HepG2 (cell line): ENCODE results near the gene SRD5A3. TPM values are rescaled to one million over a fixed set of nuclear protein-coding genes. Genes with fewer than 3 reads are reported as not detected.

Experiments used
- ATF7-NPFF ChIP-seq: sonication (generic); formaldehyde crosslinking; IDR thresholded peaks from 2 replicates; pipeline ENCODE4 v1.8.1; 2023; ENCODE audit warnings: mild to moderate bottlenecking, low read depth, missing genetic modification reagents, moderate library complexity
- CBFB ChIP-seq: sonication (generic); formaldehyde crosslinking; IDR thresholded peaks from 2 replicates; pipeline ENCODE4 v1.4.0; 2020; ENCODE audit warnings: missing genetic modification reagents
- CEBPG ChIP-seq: IDR thresholded peaks from 2 replicates; pipeline ENCODE4 v1.6.1; 2016
- DPF2 ChIP-seq: sonication (generic); formaldehyde crosslinking; IDR thresholded peaks from 2 replicates; pipeline ENCODE4 v1.4.0; 2020; ENCODE audit warnings: mild to moderate bottlenecking, low read depth, missing genetic modification reagents, borderline replicate concordance
- ETV5 ChIP-seq: IDR thresholded peaks from 2 replicates; pipeline ENCODE4 v1.6.1; 2018; ENCODE audit warnings: missing biosample characterization, missing genetic modification reagents, inconsistent platforms, borderline replicate concordance
- FOXP1 ChIP-seq, 2 experiments: fragments of 450-650 bp in 1 of 2; IDR thresholded peaks; 2 replicates each; pipeline ENCODE4 v1.6.1; 2017 to 2018; ENCODE audit warnings: antibody characterized with exemption in 1 of 2
- FOXP4 ChIP-seq: sonication (generic); formaldehyde crosslinking; IDR thresholded peaks from 2 replicates; pipeline ENCODE4 v1.4.0; 2020; ENCODE audit warnings: missing genetic modification reagents
- GATAD2A ChIP-seq: IDR thresholded peaks from 2 replicates; pipeline ENCODE4 v1.6.1; 2016
- GMEB2 ChIP-seq: IDR thresholded peaks from 2 replicates; pipeline ENCODE4 v1.6.1; 2016; ENCODE audit warnings: missing biosample characterization, missing genetic modification reagents, low read depth
- GTF2F1 ChIP-seq: fragments of 150-350 bp; IDR thresholded peaks from 2 replicates; pipeline ENCODE4 v1.6.1; 2014; ENCODE audit warnings: low read length
- HCFC1 ChIP-seq: fragments of 150-350 bp; IDR thresholded peaks from 2 replicates; pipeline ENCODE4 v1.6.1; 2014; ENCODE audit warnings: low read depth, low read length
- ISL2 ChIP-seq: sonication (generic); formaldehyde crosslinking; IDR thresholded peaks from 2 replicates; pipeline ENCODE4 v1.5.0; 2020; ENCODE audit warnings: missing genetic modification reagents
- KAT2B ChIP-seq: fragments of 150-350 bp; IDR thresholded peaks from 2 replicates; pipeline ENCODE4 v1.6.1; 2014; ENCODE audit warnings: low read depth, low read length, borderline replicate concordance
- MED8 ChIP-seq: sonication (generic); formaldehyde crosslinking; IDR thresholded peaks from 2 replicates; pipeline ENCODE4 v1.8.1; 2023; ENCODE audit warnings: mild to moderate bottlenecking, missing genetic modification reagents; ENCODE audit not compliant: insufficient replicate concordance
- RARG ChIP-seq: sonication (generic); formaldehyde crosslinking; IDR thresholded peaks from 2 replicates; pipeline ENCODE4 v1.4.0; 2020; ENCODE audit warnings: low read depth, mild to moderate bottlenecking, missing genetic modification reagents
- SIX1 ChIP-seq: sonication (generic); formaldehyde crosslinking; IDR thresholded peaks from 2 replicates; pipeline ENCODE4 v1.4.0; 2020; ENCODE audit warnings: missing genetic modification reagents, borderline replicate concordance
- TGIF2 ChIP-seq: IDR thresholded peaks from 2 replicates; pipeline ENCODE4 v1.6.1; 2016; ENCODE audit warnings: control low read depth, missing compliant biosample characterization
- ZBTB1 ChIP-seq: sonication (generic); formaldehyde crosslinking; IDR thresholded peaks from 2 replicates; pipeline ENCODE4 v1.4.0; 2020; ENCODE audit warnings: missing genetic modification reagents, borderline replicate concordance
- ZFP36L2 ChIP-seq: sonication (generic); formaldehyde crosslinking; IDR thresholded peaks from 2 replicates; pipeline ENCODE4 v1.4.0; 2020; ENCODE audit warnings: missing genetic modification reagents
- ZMAT5 ChIP-seq: sonication (generic); formaldehyde crosslinking; IDR thresholded peaks from 2 replicates; pipeline ENCODE4 v1.5.0; 2020; ENCODE audit warnings: mild to moderate bottlenecking, low read depth, missing genetic modification reagents, borderline replicate concordance
- ZNF335 ChIP-seq: sonication (generic); formaldehyde crosslinking; IDR thresholded peaks from 2 replicates; pipeline ENCODE4 v1.4.0; 2020; ENCODE audit warnings: missing genetic modification reagents
- ZNF576 ChIP-seq: sonication (generic); formaldehyde crosslinking; IDR thresholded peaks from 2 replicates; pipeline ENCODE4 v1.4.0; 2020; ENCODE audit warnings: mild to moderate bottlenecking, missing genetic modification reagents
- ZNF761 ChIP-seq: sonication (generic); formaldehyde crosslinking; conservative IDR thresholded peaks from 2 replicates; pipeline ENCODE4 v1.4.0; 2020; ENCODE audit warnings: mild to moderate bottlenecking, missing genetic modification reagents
- ZNF780A ChIP-seq: sonication (generic); formaldehyde crosslinking; IDR thresholded peaks from 2 replicates; pipeline ENCODE4 v1.8.0; 2022; ENCODE audit warnings: mild to moderate bottlenecking, missing genetic modification reagents, moderate library complexity
- ZNF816 ChIP-seq: sonication (generic); formaldehyde crosslinking; IDR thresholded peaks from 2 replicates; pipeline ENCODE4 v1.8.0; 2022; ENCODE audit warnings: missing genetic modification reagents, mild to moderate bottlenecking, borderline replicate concordance
- polyA plus RNA-seq, 8 experiments: library from polyadenylated mRNA; depleted of rRNA in 3 of 8; stranded (reverse) in 7 of 8; unstranded in 1 of 8; fragments of >200 nt; fragmentation: Illumina TruSeq in 4 of 8; extraction: Trizol in 4 of 8; gene quantifications; 2 replicates each; pipeline versions ENCODE4 v1.2.1 to v1.2.3, GENCODE V29; 2011 to 2016; ENCODE audit warnings: low read depth in 4 of 8, missing spikeins in 1 of 8, mixed read lengths in 1 of 8; ENCODE audit not compliant: insufficient read depth in 1 of 8
- total RNA-seq, 5 experiments: library from RNA; depleted of rRNA; stranded (reverse); fragments of >200 nt; fragmentation: Illumina TruSeq; extraction: Trizol; gene quantifications; 2 replicates each; pipeline ENCODE4 v1.2.3, GENCODE V29; 2016; ENCODE audit warnings: low read depth in 1 of 5
- TF ChIP-seq, protein P1 (sequence below): sonication (generic); formaldehyde crosslinking; IDR thresholded peaks from 2 replicates; pipeline ENCODE4 v1.5.1; 2020; ENCODE audit warnings: missing genetic modification reagents, mild to moderate bottlenecking, borderline replicate concordance

Gene SRD5A3
- total and polyA plus RNA-seq, 2 of the 13 experiments (the other 11 are each of a cell fraction or from before 2014, with no cell fraction given), result 12.4 to 18.4 TPM

GRCh38 chr4:55356991-55357461 lies 11.0 kb downstream of the SRD5A3 start (continued):
- TF ChIP-seq FOXP4 (CRISPR knock-in tag) (peak; percentile 52; the same call in 1 of the 2 replicates), CEBPG (CRISPR knock-in tag) (peak; percentile 53; the same call in 1 of the 2 replicates), GATAD2A (CRISPR knock-in tag) (0 out of 2 replicates have a peak, but pooled peaks have one; percentile 37), KAT2B (no peak), SIX1 (CRISPR knock-in tag) (no peak), GMEB2 (CRISPR knock-in tag) (no peak), ATF7-NPFF (no peak), ETV5 (CRISPR knock-in tag) (no peak), ZNF576 (CRISPR knock-in tag) (no peak), ZFP36L2 (CRISPR knock-in tag) (no peak), HCFC1 (no peak), GTF2F1 (no peak), MED8 (CRISPR knock-in tag) (no peak), ZNF816 (CRISPR knock-in tag) (no peak), ZNF335 (no peak), FOXP1 (IDR thresholded peaks at IDR 0.05) (no peak), FOXP1 (CRISPR knock-in tag; IDR thresholded peaks at IDR 0.05) (peak; percentile 74), DPF2 (CRISPR knock-in tag) (no peak), ZMAT5 (no peak), ZNF761 (no peak), TGIF2 (CRISPR knock-in tag) (no peak), CBFB (CRISPR knock-in tag) (no peak), ZNF780A (CRISPR knock-in tag) (no peak), ISL2 (CRISPR knock-in tag) (no peak), RARG (no peak), ZBTB1 (CRISPR knock-in tag) (no peak)
- TF ChIP-seq, protein P1, sequence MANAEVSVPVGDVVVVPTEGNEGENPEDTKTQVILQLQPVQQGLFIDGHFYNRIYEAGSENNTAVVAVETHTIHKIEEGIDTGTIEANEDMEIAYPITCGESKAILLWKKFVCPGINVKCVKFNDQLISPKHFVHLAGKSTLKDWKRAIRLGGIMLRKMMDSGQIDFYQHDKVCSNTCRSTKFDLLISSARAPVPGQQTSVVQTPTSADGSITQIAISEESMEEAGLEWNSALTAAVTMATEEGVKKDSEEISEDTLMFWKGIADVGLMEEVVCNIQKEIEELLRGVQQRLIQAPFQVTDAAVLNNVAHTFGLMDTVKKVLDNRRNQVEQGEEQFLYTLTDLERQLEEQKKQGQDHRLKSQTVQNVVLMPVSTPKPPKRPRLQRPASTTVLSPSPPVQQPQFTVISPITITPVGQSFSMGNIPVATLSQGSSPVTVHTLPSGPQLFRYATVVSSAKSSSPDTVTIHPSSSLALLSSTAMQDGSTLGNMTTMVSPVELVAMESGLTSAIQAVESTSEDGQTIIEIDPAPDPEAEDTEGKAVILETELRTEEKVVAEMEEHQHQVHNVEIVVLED (CRISPR knock-in tag), result no peak
